Astrocyte of the hippocampus (primary cell): Measurements from ENCODE around the gene PRSS53.
"Not testable (repeated sequence)": the region's sequence is repeated elsewhere in the genome, so short reads cannot be mapped to it uniquely, and the experiment has no call there.

Experiments used
- DNase-seq: peaks from one replicate; pipeline ENCODE4 v3.0.0; 2011; ENCODE audit warnings: low read depth, low spot score

The PRSS53 gene

DNA sequence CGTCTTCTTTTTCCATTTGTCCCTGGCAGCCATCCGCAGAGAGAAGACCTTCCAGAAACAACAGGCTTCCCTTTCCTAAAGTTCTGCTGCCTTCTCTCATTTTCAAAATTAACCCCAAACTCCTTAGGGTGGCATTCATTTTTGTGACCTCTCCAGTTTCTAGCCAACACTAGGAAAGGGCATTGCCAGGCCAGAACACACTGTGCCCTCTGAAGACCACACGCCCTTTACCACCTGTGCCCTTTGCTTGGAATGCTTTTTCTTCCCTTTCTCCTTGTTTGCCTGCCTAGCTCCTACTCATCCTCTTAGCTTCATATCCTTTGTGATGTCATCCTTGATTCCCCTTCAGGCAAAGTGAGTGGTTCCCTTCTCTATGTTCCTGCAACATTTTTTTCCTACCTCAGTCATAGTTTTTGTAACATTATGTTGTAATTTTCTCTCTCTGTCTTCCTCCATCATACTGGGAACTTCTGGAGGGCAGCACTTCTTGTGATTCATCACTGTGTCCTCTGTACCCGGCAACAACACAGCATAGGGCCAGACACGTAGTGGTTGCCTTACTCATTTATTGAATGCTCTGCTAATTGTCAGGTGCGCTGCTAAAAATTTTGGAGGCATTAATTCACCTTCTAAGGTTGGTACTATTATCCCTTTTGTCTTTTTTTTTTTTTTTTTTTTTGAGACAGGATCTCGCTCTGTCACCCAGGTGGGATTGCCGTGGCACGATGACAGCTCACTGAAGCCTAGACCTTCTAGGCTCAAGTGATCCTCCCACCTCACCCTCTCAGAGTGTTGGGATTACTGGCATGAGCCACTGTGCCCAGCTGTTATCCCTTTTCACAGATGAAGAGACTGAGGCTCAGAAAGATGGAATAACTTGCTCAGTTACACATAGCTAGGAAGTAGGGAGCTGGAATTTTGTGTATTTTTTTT lies 29.7 kb upstream of the PRSS53 start:
- peak; percentile 34 for DNase-seq

- DNase-seq, result peak; percentile 99
Observed at GRCh38 chr16:31117384-31118222, 28.9 kb upstream of the PRSS53 start, which contains the start of gene KAT8. Gene KAT8, plus strand, starts transcription at chr16:31117664. Its CDS starts 18 bp downstream, at chr16:31117682.

GRCh38 chr16:31114468-31114867 lies 25.7 kb upstream of the PRSS53 start:
- DNase-seq, result no peak

GRCh38 chr16:31113121-31114120 lies 24.7 kb upstream of the PRSS53 start:
- no peak for DNase-seq

- DNase-seq, result no peak
Observed at GRCh38 chr16:31112711-31113110, 24.0 kb upstream of the PRSS53 start.

DNA sequence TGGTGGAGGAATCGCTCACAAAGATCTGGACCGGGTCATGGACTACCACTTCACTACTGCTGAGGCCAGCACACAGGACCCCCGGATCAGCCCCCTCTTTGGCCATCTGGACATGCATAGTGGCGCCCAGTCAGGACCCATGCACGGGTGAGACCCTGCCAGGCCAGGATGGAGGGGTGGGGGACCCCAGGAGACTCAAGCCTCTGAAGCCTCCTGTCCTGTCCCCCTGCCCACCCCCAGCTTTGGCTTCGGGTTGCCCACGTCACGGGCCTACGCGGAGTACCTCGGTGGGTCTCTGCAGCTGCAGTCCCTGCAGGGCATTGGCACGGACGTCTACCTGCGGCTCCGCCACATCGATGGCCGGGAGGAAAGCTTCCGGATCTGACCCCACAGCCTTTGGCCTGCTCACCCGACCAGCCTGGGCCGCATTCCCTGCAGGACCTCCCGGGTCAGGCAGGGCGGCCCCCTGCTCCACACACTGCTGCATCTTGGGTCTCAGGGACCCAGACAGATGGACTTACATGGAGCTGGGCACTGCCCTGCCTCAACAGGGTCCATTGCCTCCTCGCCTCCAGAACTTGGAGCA lies 23.2 kb upstream of the PRSS53 start:
- DNase-seq, result no peak

DNA sequence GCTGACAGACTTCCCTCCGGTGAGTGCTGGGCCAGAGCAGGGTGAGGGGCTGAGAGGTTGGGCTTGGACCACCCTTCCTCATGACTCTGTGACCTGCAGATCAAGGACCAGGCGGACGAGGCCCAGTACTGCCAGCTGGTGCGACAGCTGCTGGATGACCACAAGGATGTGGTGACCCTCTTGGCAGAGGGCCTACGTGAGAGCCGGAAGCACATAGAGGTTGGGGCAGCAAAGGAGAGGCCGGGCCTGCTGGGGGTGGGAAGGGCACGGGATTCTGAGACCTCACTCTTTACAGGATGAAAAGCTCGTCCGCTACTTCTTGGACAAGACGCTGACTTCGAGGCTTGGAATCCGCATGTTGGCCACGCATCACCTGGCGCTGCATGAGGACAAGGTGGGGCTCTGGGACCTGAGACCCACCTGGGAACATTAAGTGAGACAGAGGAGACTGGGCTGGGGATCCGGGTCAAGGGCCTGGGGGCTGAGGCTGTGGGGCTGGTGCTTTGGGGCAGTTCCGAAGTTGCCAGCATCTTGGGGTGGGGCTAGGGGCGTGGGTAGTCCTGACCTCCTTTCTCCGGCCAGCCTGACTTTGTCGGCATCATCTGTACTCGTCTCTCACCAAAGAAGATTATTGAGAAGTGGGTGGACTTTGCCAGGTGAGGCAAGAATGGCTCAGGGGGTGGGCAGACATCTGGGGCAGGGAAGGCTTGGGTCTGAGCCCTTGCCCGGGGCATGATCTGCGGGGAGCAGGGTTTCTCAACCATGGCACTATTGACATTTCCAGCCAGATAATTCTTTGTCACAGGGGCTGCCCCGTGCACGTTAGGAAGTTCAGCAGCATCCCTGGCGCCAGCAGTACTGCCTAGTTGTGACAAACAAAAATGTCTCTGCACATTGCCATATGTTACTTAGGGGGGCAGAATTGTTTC lies 21.6 kb upstream of the PRSS53 start:
- DNase-seq, result no peak

DNA sequence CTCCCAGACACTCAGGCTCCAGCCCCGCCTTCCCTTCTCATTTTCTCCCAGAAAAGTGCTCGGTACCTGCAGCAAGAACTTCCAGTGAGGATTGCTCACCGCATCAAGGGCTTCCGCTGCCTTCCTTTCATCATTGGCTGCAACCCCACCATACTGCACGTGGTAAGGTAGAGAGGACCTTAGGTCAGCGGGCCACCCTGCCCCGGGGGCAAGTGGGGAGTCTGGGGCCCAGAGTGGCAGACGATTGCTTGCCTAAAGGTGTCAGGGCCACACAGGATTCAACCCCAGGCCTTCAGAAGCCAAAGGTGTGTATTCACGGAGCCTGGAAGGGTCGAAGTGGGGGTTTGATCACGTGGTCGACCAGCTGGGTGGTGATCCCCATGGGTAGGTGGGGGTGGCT lies 20.9 kb upstream of the PRSS53 start:
- no peak for DNase-seq

- no peak for DNase-seq
Observed at GRCh38 chr16:31108794-31109558, 20.2 kb upstream of the PRSS53 start.

GRCh38 chr16:31108035-31108793 lies 19.5 kb upstream of the PRSS53 start, which contains the start of gene BCKDK:
Gene BCKDK, plus strand, starts transcription at chr16:31108386. Its CDS starts 838 bp downstream, at chr16:31109224.
- peak; percentile 85 for DNase-seq

DNA sequence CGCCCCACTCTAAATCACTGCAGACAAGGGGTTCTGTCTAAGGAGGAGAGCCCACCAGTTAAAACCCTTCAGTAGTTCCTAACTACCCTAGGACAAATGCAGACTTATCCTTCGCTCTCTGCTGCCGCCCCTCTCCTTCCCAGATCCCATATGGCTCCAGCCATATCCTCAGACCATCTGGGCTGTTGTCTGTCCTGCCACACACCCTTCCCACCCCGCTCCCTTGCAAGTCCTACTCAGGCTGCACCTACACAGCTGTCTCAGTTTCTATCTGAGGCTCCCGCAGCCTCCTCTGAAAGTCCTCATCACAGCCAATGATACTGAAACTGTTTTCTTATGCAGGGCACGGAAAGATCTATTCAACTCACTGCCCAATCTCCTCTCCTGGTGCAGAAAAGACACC lies 18.7 kb upstream of the PRSS53 start:
- DNase-seq, result no peak

- no peak for DNase-seq
Observed at GRCh38 chr16:31106509-31107464, 18.0 kb upstream of the PRSS53 start.

GRCh38 chr16:31105677-31106213 lies 17.0 kb upstream of the PRSS53 start:
- DNase-seq, result peak; percentile 72

GRCh38 chr16:31100876-31101641 lies 12.3 kb upstream of the PRSS53 start:
- DNase-seq, result not testable (repeated sequence)

DNA sequence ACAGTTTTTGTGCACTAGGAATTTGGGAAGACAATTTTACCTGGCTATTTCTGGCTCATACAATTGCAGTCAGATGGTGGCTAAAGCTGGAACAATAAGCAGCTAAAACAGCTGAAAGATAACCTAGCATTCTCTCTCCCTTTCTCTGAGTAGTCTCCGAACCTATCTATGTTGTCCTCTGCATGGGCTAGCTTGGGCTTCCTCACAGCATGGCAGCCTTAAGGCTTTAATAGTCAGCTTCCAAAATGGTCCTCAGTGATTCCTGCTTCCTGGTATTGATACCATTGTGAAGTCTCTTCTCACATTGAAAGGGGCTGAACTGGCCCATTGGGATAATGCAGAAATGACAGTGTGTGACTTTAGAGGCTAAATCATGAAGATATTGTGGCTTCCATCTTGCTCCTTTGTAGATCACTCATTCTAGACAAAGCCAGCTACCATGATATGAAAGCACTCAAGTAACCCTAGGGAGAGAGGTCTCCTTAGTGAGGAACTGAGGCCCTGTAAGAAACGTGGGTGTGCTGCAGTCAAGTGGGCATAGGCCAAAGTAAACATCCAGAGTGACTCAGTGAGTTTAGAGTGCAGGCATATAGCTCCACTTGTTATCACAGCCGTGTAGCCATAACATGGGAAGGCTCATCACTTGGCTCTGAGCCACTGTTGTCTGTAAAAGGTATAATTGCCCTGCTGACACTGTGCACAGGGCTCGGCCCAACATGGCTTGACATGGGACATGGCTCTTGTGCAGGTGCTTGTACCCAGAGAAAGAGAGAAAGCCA lies 11.3 kb upstream of the PRSS53 start:
- no peak for DNase-seq
